Loucy (cell line): ENCODE data around the gene HPCAL4.

ENCODE experiments used
- EZH2phosphoT487 ChIP-seq: fragments of 200-600 bp; IDR thresholded peaks from 2 replicates; pipeline ENCODE4 v1.6.1; 2018; ENCODE audit warnings: antibody characterized with exemption, mild to moderate bottlenecking, moderate library complexity, borderline replicate concordance
- TF ChIP-seq, protein P1 (sequence below): fragments of 200-600 bp; sonication (generic); conservative IDR thresholded peaks from 2 replicates; pipeline ENCODE4 v1.5.1; 2014; ENCODE audit warnings: mild to moderate bottlenecking, antibody characterized with exemption, low read length

DNA sequence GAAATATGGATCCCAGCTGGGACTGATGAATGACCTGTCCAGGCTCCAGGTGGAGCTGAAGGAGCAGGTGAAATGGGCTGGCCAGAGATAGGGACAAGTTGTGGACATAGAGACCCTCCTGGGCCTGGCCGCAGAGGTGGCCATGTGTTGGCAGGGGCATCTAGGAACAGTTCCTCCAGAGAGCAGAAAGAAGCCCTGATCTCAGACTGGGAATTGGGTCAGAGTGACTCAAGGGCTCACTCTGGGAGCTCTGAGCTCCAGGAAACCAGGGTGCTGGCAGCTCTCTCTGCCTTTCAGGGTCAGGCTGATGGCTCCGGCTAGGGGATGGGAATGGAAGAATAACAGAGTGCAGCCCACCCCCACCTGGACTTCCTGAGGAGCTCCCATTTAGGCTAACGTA lies 22.3 kb downstream of the HPCAL4 start:
- TF ChIP-seq, protein P1, sequence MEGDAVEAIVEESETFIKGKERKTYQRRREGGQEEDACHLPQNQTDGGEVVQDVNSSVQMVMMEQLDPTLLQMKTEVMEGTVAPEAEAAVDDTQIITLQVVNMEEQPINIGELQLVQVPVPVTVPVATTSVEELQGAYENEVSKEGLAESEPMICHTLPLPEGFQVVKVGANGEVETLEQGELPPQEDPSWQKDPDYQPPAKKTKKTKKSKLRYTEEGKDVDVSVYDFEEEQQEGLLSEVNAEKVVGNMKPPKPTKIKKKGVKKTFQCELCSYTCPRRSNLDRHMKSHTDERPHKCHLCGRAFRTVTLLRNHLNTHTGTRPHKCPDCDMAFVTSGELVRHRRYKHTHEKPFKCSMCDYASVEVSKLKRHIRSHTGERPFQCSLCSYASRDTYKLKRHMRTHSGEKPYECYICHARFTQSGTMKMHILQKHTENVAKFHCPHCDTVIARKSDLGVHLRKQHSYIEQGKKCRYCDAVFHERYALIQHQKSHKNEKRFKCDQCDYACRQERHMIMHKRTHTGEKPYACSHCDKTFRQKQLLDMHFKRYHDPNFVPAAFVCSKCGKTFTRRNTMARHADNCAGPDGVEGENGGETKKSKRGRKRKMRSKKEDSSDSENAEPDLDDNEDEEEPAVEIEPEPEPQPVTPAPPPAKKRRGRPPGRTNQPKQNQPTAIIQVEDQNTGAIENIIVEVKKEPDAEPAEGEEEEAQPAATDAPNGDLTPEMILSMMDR: no peak
- TF ChIP-seq EZH2phosphoT487: no peak
